ENCODE data around the gene ANKRD11. TPM values are rescaled to one million over a fixed set of nuclear protein-coding genes. Genes with fewer than 3 reads are reported as not detected.

ANKRD11 gene
- total RNA-seq, 1 donor from 2014 or later = 133 TPM

DNA sequence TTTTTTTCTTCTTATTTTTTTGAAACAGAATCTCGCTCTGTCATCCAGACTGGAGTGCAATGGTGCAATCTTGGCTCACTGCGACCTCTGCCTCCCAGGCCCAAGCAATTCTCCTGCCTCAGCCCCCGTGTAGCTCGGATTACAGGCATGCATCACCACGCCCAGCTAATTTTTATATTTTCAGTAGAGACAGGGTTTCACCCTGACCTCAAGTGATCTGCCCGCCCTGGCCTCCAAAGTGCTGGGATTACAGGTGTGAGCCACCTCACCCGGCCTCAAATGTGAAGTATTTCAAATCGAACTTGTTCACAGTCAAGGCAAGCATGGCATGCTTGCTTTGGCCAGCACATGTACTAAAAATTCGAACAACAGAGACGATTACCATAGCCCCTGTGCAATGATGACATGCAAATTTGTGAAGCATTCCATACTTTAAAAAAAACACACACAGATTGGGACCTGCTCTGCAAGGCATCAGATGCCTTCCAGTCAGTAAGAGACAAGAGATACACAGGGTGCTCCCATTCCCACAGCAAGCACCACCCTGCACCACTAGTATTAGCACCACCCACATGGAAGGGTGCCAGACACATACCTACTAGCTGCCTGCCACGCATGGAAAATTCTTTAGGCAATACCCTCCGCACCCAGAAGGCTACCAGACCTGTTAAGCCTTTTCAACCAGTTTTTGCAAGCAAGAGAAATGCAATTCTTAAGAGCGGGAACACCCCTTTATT, 47.2 kb downstream of the ANKRD11 start:
- DNase-seq (ENCODE audit: low read depth) = peak; percentile 60
- Histone ChIP-seq H3K27me3 (ENCODE audit: control insufficient read depth, insufficient read depth, low read length) (no peaks in the 10 kb centered on the region), H3K4me3 (ENCODE audit: low read depth, low read length) (no peak overlapping the region), H3K36me3 (ENCODE audit: control insufficient read depth, insufficient read depth, low read length) (no peaks in the 10 kb centered on the region)
- TF ChIP-seq, protein P1, sequence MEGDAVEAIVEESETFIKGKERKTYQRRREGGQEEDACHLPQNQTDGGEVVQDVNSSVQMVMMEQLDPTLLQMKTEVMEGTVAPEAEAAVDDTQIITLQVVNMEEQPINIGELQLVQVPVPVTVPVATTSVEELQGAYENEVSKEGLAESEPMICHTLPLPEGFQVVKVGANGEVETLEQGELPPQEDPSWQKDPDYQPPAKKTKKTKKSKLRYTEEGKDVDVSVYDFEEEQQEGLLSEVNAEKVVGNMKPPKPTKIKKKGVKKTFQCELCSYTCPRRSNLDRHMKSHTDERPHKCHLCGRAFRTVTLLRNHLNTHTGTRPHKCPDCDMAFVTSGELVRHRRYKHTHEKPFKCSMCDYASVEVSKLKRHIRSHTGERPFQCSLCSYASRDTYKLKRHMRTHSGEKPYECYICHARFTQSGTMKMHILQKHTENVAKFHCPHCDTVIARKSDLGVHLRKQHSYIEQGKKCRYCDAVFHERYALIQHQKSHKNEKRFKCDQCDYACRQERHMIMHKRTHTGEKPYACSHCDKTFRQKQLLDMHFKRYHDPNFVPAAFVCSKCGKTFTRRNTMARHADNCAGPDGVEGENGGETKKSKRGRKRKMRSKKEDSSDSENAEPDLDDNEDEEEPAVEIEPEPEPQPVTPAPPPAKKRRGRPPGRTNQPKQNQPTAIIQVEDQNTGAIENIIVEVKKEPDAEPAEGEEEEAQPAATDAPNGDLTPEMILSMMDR (IDR thresholded peaks at IDR 0.05; ENCODE audit: insufficient read depth, low read length, poor library complexity, severe bottlenecking) = no peak

DNA sequence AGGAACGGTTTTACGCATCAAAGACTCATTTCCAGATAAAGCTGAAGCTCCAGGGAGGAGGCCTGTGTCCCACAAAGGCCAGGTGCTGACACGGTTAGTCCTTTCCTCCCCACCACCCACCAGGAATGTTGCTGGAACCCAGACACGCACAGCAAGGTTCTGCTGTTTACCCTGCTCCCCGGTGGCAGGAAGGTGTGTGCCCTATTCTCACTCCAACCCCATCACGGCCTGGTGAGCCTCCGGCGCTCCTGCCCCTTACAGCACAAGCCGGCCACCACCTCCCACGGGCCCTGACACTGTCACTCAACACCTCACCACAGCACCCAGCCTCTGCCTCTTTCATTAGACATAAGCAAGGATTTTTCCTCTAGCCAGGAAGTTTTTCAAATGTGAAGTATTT, 47.8 kb downstream of the ANKRD11 start:
- Histone ChIP-seq H3K4me3 (ENCODE audit: low read depth, low read length) (no peak overlapping the region), H3K36me3 (ENCODE audit: control insufficient read depth, insufficient read depth, low read length) (no peaks in the 10 kb centered on the region), H3K27me3 (ENCODE audit: control insufficient read depth, insufficient read depth, low read length) (no peaks in the 10 kb centered on the region)
- DNase-seq (ENCODE audit: low read depth) = no peak
- TF ChIP-seq, protein P1 (IDR thresholded peaks at IDR 0.05; ENCODE audit: insufficient read depth, low read length, poor library complexity, severe bottlenecking) = no peak

DNA sequence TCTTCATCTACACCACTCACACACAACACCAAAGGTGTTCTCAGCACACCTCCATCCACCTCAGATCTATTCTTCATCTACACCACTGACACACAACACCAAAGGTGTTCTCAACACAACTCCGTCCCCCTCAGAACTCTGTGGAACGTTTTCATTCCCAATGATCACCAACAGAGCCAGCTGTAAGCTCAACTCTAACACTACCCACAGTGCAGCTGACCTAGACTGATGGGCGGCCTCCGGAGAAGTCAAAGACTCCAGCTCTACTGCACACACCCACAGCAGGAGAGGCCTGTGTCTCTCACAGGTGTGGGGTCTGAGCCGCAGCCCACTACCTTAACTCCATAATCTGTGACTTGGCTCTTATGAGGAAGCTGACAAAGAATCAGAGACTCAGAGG, 50.7 kb downstream of the ANKRD11 start:
- Histone ChIP-seq H3K4me3 (ENCODE audit: low read depth, low read length) (no peak overlapping the region), H3K27me3 (ENCODE audit: control insufficient read depth, insufficient read depth, low read length) (no peaks in the 10 kb centered on the region), H3K36me3 (ENCODE audit: control insufficient read depth, insufficient read depth, low read length) (no peaks in the 10 kb centered on the region)
- no peak for DNase-seq (ENCODE audit: low read depth)
- TF ChIP-seq, protein P1 (IDR thresholded peaks at IDR 0.05; ENCODE audit: insufficient read depth, low read length, poor library complexity, severe bottlenecking) = no peak

DNA sequence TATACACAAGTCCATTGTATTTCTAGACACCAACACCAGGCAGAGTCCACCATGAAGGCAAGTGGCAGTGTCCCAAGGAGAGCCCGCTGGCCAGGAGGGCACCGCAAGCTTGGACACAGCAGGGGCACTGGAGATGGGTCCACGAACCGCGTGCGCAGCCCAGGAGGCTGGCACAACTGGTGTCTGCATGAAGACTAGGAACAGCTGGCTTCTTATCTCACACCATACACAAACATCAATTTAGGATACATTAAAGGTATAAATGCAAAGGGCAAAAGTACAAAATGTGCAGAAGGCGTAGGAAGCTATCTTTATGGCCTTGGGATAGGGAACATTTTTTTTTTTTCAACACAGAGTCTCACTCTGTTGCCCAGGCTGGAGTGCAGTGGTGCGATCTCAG, 52.4 kb downstream of the ANKRD11 start:
- no peaks in the 10 kb centered on the region for H3K27me3 ChIP-seq (ENCODE audit: control insufficient read depth, insufficient read depth, low read length)
- TF ChIP-seq, protein P1 (IDR thresholded peaks at IDR 0.05; ENCODE audit: insufficient read depth, low read length, poor library complexity, severe bottlenecking) = no peak
- no peaks in the 10 kb centered on the region for H3K36me3 ChIP-seq (ENCODE audit: control insufficient read depth, insufficient read depth, low read length)

DNA sequence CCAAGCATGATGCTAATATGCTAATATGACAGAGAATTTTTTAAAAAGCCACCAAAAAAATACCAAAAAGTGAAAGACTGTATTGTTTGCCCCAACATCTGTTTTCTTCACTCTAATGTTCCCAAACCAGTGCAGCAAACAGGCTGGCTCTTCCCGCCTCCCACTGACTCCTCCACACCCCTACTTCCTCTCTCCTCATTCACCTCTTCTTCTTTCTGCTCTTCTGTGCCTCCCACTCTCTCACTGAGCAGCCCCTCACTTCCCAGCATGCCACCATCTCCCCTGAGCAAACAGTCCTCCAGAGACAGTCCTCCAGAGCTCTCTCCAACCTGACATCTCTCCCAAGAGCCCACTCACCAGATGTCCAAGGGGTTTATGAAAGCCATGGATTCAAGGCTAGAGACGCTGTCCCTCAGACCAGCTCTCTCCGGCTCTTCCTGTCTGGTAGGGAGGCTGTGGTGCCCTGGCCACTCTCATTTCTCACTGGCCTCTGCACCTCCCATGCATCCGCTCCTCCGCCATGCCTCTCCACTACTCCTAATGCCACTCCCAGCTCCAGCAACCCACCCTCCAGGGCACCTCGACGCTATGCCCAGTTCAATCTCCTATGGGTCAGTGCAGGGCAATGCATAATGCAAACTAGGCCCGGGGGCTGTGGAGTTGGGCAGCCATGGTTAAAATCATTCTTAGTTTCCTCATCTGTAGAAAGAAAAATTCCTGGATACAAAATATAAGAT, 52.9 kb downstream of the ANKRD11 start:
- TF ChIP-seq, protein P1 (IDR thresholded peaks at IDR 0.05; ENCODE audit: insufficient read depth, low read length, poor library complexity, severe bottlenecking) = no peak
- Histone ChIP-seq H3K27me3 (ENCODE audit: control insufficient read depth, insufficient read depth, low read length) (no peaks in the 10 kb centered on the region), H3K36me3 (ENCODE audit: control insufficient read depth, insufficient read depth, low read length) (no peaks in the 10 kb centered on the region), H3K4me3 (ENCODE audit: low read depth, low read length) (no peak overlapping the region)
- no peak for DNase-seq (ENCODE audit: low read depth)

More for the DNA sequence above, 52.4 kb downstream of the ANKRD11 start:
- DNase-seq (ENCODE audit: low read depth) = no peak
- H3K4me3 ChIP-seq (ENCODE audit: low read depth, low read length) = no peak overlapping the region

Data from kidney epithelial cell (primary cell).